Endodermal cell (in vitro differentiated cells): ENCODE data around the gene KRTAP10-6. TPM values are rescaled to one million over a fixed set of nuclear protein-coding genes. Genes with fewer than 3 reads are reported as not detected.

ENCODE experiments used
- DNase-seq: peaks from one replicate; pipeline ENCODE4 v3.0.0-alpha.2; 2017
- H3K27ac ChIP-seq: 2 replicates; pipeline ENCODE4 v1.5.1; 2013; ENCODE audit warnings: mild to moderate bottlenecking, low read depth, low read length, moderate library complexity
- H3K27me3 ChIP-seq: 2 replicates; pipeline ENCODE4 v1.6.1; 2013; ENCODE audit warnings: mild to moderate bottlenecking, low read length, moderate library complexity; ENCODE audit not compliant: insufficient read depth, control insufficient read depth, poor library complexity, severe bottlenecking
- H3K36me3 ChIP-seq: 2 replicates; pipeline ENCODE4 v1.7.0; 2013; ENCODE audit warnings: mild to moderate bottlenecking, low read length, moderate library complexity; ENCODE audit not compliant: control insufficient read depth, insufficient read depth
- H3K4me1 ChIP-seq: one replicate; pipeline ENCODE4 v1.7.0; 2013; ENCODE audit warnings: low read length; ENCODE audit not compliant: control insufficient read depth, insufficient read depth
- H3K4me3 ChIP-seq: 2 replicates; pipeline ENCODE4 v1.5.1; 2013; ENCODE audit warnings: mild to moderate bottlenecking, low read length, moderate library complexity
- H3K9ac ChIP-seq: 2 replicates; pipeline ENCODE4 v1.6.1; 2013; ENCODE audit warnings: mild to moderate bottlenecking, low read length, moderate library complexity; ENCODE audit not compliant: poor library complexity, severe bottlenecking; ENCODE audit errors: extremely low read depth
- H3K9me3 ChIP-seq: 2 replicates; pipeline ENCODE4 v1.6.1; 2013; ENCODE audit warnings: mild to moderate bottlenecking, low read length, moderate library complexity; ENCODE audit not compliant: control insufficient read depth
- H3K27ac Mint-ChIP-seq: 2 replicates; pipeline ENCODE4 v1.8.0; 2020; ENCODE audit warnings: mixed read lengths
- H3K27me3 Mint-ChIP-seq: 2 replicates; pipeline ENCODE4 v1.8.0; 2021; ENCODE audit warnings: mild to moderate bottlenecking, mixed read lengths; ENCODE audit not compliant: insufficient read depth
- H3K36me3 Mint-ChIP-seq: 2 replicates; pipeline ENCODE4 v1.8.0; 2020; ENCODE audit warnings: low read depth, mixed read lengths
- H3K4me1 Mint-ChIP-seq: 2 replicates; pipeline ENCODE4 v1.8.0; 2020; ENCODE audit warnings: mixed read lengths
- H3K4me3 Mint-ChIP-seq: 2 replicates; pipeline ENCODE4 v1.8.0; 2020; ENCODE audit warnings: mild to moderate bottlenecking, moderate library complexity, mixed read lengths
- H3K9me3 Mint-ChIP-seq: 2 replicates; pipeline ENCODE4 v1.8.0; 2020; ENCODE audit warnings: mild to moderate bottlenecking, mixed read lengths
- CTCF ChIP-seq: fragments of 200-600 bp; sonication (generic); conservative IDR thresholded peaks from 2 replicates; pipeline ENCODE4 v1.5.0; 2021; ENCODE audit warnings: antibody characterized with exemption, mild to moderate bottlenecking
- WGBS, 2 experiments: methylation state at CpG; one replicate each; pipeline versions ENCODE4 v1.1.5 to v1.1.7; 2013; ENCODE audit warnings: missing lambda C conversion rate in 2 of 2, mixed read lengths in 1 of 2; ENCODE audit not compliant: insufficient coverage in 1 of 2, insufficient read length in 1 of 2; 5-methylcytosine and 5-hydroxymethylcytosine counted together
- total RNA-seq, 2 donors: library from RNA; stranded (reverse); fragmentation: NEBNext Ultra II Directional in 1 of 2; extraction: Animal tissue kit (Norgen Biotek cat#: 25700) in 1 of 2; gene quantifications; 2 replicates in 1 of 2; 3 replicates in 1 of 2; pipeline ENCODE4 v1.2.1, GENCODE V29; 2021

KRTAP10-6 gene
- total RNA-seq, 2 donors from 2014 or later, result not detected

DNA sequence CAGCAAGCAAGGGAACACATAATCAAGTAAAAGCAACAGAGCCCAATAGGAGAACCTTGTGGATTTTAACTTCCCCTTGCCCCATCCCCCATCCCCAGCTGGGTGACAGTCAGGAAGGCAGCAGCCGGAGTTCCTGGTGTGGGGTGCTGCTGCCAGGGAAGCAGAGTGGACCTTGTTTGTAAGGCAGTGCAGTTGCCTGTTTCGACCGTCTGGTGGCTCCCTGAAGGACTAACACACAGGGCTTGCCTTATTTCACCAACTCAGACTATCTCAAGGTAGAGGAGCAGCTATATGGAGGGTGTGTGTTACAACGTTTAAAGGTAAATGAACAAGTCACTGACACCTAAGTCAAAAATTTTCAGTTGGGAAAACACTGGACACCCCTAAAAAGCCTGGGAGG lies 26.2 kb upstream of the KRTAP10-6 start:
- Mint-ChIP-seq H3K27ac (no peak overlapping the region), H3K4me1 (peaks cover 4% of the 10 kb centered on the region), H3K36me3 (no peaks in the 10 kb centered on the region), H3K4me3 (no peak overlapping the region), H3K27me3 (peaks cover 2% of the 10 kb centered on the region), H3K9me3 (peaks cover 42% of the 10 kb centered on the region)
- peaks cover 40% of the 10 kb centered on the region for H3K9me3 ChIP-seq
- no peak overlapping the region for H3K4me3 ChIP-seq
- no peaks in the 10 kb centered on the region for H3K4me1 ChIP-seq
- TF ChIP-seq CTCF, result peak; percentile 69
- no peak overlapping the region for H3K27ac ChIP-seq
- no peaks in the 10 kb centered on the region for H3K36me3 ChIP-seq
- WGBS, 2 experiments, result 83 to 86% methylated on average over 1 to 4 of the region's 4 CpGs
- no peak overlapping the region for H3K9ac ChIP-seq
- no peaks in the 10 kb centered on the region for H3K27me3 ChIP-seq
- DNase-seq, result peak; percentile 77

- peaks cover 4% of the 10 kb centered on the region for H3K4me1 Mint-ChIP-seq
- Histone ChIP-seq H3K27ac (no peak overlapping the region), H3K36me3 (no peaks in the 10 kb centered on the region), H3K9me3 (peaks cover 28% of the 10 kb centered on the region), H3K4me3 (no peak overlapping the region), H3K4me1 (no peaks in the 10 kb centered on the region), H3K27me3 (no peaks in the 10 kb centered on the region), H3K9ac (no peak overlapping the region)
- peak; percentile 57 for DNase-seq
- no peak overlapping the region for H3K27ac Mint-ChIP-seq
- no peak overlapping the region for H3K4me3 Mint-ChIP-seq
- H3K27me3 Mint-ChIP-seq, result peaks cover 2% of the 10 kb centered on the region
- WGBS, 2 experiments, result 77 to 79% methylated on average over 3 to 8 of the region's 8 CpGs
- TF ChIP-seq CTCF, result no peak
- peaks cover 32% of the 10 kb centered on the region for H3K9me3 Mint-ChIP-seq
- no peaks in the 10 kb centered on the region for H3K36me3 Mint-ChIP-seq
Measured at GRCh38 chr21:44617071-44617501, 24.8 kb upstream of the KRTAP10-6 start.

DNA sequence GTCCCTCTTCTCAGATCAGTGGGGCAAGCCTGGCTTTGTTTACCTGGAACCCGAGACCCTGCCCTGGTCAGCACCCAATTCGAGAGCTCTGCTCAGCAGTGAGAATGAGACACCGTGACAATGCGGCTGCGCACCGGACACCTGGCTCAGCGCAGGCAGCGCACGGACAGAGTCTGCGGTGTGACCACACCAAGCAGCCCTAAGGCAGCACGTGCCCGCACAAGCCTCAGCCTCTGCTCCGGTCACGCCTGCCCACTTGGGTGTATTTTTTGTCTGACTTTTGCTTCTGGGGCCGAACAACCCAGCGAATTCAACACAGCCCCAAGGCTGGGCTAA lies 24.3 kb upstream of the KRTAP10-6 start:
- H3K9me3 ChIP-seq, result peaks cover 25% of the 10 kb centered on the region
- Mint-ChIP-seq H3K4me3 (no peak overlapping the region), H3K27ac (no peak overlapping the region), H3K4me1 (peaks cover 4% of the 10 kb centered on the region), H3K27me3 (peaks cover 2% of the 10 kb centered on the region), H3K36me3 (no peaks in the 10 kb centered on the region), H3K9me3 (peaks cover 31% of the 10 kb centered on the region)
- H3K4me1 ChIP-seq, result no peaks in the 10 kb centered on the region
- no peaks in the 10 kb centered on the region for H3K27me3 ChIP-seq
- DNase-seq, result no peak
- WGBS, 2 experiments, result 86 to 90% methylated on average over 16 of the region's 16 CpGs
- no peak overlapping the region for H3K27ac ChIP-seq
- no peak overlapping the region for H3K4me3 ChIP-seq
- no peaks in the 10 kb centered on the region for H3K36me3 ChIP-seq
- TF ChIP-seq CTCF, result no peak
- no peak overlapping the region for H3K9ac ChIP-seq
